GM12875 (cell line): Measurements from ENCODE around the gene MILR1.
"Not testable (repeated sequence)": the region's sequence is repeated elsewhere in the genome, so short reads cannot be mapped to it uniquely, and the experiment has no call there.

Experiments used
- H3K4me3 ChIP-seq: one replicate; pipeline ENCODE4 v1.5.1; 2011; ENCODE audit warnings: low read depth, low read length, control low read depth
- CTCF ChIP-seq: IDR thresholded peaks from 2 replicates; pipeline ENCODE4 v1.5.1; 2011; ENCODE audit warnings: low read depth, mild to moderate bottlenecking, control low read depth, inconsistent platforms, low read length, moderate library complexity, borderline replicate concordance; ENCODE audit not compliant: insufficient read depth

The MILR1 gene

GRCh38 chr17:64428406-64428805 lies 20.5 kb upstream of the MILR1 start:
- H3K4me3 ChIP-seq, result no peak overlapping the region
- no peak for TF ChIP-seq CTCF

GRCh38 chr17:64430036-64430435 lies 18.9 kb upstream of the MILR1 start:
- H3K4me3 ChIP-seq, result not testable (repeated sequence)

- no peak for TF ChIP-seq CTCF
- H3K4me3 ChIP-seq, result no peak overlapping the region
These were observed 17.4 kb upstream of the MILR1 start for GRCh38 chr17:64431534-64431933.

- H3K4me3 ChIP-seq, result no peak overlapping the region
- TF ChIP-seq CTCF, result no peak
These were observed 10.9 kb upstream of the MILR1 start for GRCh38 chr17:64437944-64438525.

- not testable (repeated sequence) for H3K4me3 ChIP-seq
These were observed 9.4 kb upstream of the MILR1 start for GRCh38 chr17:64439521-64439920.

GRCh38 chr17:64439956-64440355 lies 9.0 kb upstream of the MILR1 start:
- H3K4me3 ChIP-seq, result no peak overlapping the region
- TF ChIP-seq CTCF, result no peak

- no peak overlapping the region for H3K4me3 ChIP-seq
- no peak for TF ChIP-seq CTCF
These were observed 7.0 kb upstream of the MILR1 start for GRCh38 chr17:64441772-64442540.

- TF ChIP-seq CTCF, result no peak
- no peak overlapping the region for H3K4me3 ChIP-seq
These were observed 6.4 kb upstream of the MILR1 start for GRCh38 chr17:64442541-64442971.
